ENCODE measurements around the gene WDCP.

DNA sequence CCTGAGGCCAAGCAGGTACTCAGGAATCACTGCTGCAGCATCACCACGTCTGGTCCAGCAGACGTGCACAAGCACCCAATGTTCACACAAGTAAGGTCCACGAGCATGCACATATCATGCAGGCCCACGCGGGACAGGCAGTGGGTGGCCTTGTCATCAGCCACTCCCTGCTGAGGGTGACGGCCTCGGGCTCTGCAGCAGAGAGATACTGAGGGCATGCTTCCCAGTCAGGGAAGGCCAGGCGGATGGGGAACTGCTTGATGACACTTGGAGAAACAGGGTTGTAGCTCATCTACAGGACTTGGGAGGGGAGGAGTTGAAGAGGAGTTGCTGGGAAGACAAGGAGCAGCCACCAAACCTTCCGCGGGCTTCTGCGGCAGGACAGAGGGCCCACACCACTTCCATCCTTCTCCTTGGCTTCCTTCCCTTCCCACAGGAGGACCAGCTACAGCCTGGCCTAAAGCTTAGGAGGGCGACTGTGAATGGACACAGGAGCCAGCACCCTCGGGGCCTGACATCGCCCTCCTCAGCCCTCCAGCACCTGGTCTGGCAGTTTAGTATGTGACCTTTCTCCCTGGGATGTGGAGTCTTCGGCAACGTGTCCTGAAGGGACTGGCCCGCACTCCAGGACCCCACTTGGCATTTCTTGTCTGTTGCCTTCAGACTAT lies 22.1 kb downstream of the WDCP start:
- TF ChIP-seq, protein P1, sequence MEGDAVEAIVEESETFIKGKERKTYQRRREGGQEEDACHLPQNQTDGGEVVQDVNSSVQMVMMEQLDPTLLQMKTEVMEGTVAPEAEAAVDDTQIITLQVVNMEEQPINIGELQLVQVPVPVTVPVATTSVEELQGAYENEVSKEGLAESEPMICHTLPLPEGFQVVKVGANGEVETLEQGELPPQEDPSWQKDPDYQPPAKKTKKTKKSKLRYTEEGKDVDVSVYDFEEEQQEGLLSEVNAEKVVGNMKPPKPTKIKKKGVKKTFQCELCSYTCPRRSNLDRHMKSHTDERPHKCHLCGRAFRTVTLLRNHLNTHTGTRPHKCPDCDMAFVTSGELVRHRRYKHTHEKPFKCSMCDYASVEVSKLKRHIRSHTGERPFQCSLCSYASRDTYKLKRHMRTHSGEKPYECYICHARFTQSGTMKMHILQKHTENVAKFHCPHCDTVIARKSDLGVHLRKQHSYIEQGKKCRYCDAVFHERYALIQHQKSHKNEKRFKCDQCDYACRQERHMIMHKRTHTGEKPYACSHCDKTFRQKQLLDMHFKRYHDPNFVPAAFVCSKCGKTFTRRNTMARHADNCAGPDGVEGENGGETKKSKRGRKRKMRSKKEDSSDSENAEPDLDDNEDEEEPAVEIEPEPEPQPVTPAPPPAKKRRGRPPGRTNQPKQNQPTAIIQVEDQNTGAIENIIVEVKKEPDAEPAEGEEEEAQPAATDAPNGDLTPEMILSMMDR (IDR thresholded peaks at IDR 0.05): no peak
- TF ChIP-seq POLR2AphosphoS5 (IDR thresholded peaks at IDR 0.05) (no peak), POLR2A (IDR thresholded peaks at IDR 0.05) (no peak)
